GM10266 (cell line): Measurements from ENCODE around the gene CLCN4.

Source experiments
- DNase-seq: peaks from one replicate; pipeline ENCODE4 v3.0.0; 2012; ENCODE audit errors: extremely low spot score
- CTCF ChIP-seq: IDR thresholded peaks from 2 replicates; pipeline ENCODE4 v1.5.1; 2012; ENCODE audit warnings: mild to moderate bottlenecking, low read depth; ENCODE audit not compliant: control insufficient read depth, insufficient read depth; ENCODE audit errors: missing control alignments

Gene CLCN4

DNA sequence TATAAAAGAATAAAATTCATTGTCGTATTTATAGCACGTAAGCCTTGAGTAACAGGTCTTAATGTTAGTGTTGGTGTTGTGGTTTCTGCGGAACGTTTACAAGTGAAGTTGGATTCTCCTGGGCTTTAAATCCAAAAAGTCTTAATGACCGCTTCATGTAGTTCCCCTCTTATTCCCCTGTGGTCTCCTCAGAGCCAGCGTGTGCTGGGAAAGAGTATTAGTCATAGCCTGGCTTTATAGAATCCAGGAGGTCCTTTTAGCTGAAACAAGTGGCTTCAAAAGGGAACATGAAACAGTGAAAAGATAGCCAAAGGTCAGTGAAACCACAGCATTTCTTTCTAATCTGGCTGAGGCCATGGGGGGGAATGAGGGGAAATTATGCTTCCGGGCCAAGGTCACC lies 79.1 kb downstream of the CLCN4 start:
- DNase-seq, result no peak
- TF ChIP-seq CTCF, result no peak

DNA sequence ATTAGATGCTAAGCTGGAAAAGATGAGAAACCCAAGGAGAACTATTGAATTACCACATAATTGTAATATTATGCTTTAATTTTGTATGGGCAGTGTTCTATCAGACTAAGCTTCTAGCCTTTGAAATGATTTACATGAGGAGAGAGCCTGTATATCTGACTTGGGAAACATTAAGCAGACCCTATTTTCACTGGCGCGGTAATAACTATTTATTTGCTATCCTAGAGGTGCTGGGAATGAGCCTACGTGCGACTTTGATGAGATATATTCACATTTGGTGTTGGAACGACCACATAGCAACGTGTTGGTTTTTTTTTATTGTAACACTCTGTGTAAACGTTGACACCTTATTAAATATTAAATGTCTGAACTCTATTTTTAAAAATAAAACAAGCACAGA lies 80.5 kb downstream of the CLCN4 start:
- TF ChIP-seq CTCF, result no peak
- DNase-seq, result no peak

GRCh38 chrX:10239611-10240064 lies 82.9 kb downstream of the CLCN4 start:
- no peak for DNase-seq
- no peak for TF ChIP-seq CTCF

DNA sequence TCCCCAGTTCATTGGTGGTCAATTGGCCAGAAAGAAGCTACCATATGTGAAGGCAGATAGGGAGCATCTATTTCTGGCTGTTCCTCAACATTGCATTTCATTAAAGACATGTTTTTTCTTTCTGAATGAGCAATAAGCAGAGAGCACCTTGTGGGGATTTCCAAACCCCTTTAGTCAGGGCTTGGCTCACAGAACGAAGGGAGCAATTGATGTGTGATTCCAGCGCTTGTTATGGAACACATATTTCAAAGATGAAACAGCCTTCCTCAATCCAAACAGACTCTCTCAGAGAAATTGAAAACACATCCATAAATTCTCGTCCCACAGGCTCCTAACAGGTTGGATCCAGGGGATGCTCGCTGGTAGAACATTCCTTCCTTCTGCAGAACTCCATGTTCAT lies 84.1 kb downstream of the CLCN4 start:
- no peak for TF ChIP-seq CTCF
- DNase-seq, result no peak

DNA sequence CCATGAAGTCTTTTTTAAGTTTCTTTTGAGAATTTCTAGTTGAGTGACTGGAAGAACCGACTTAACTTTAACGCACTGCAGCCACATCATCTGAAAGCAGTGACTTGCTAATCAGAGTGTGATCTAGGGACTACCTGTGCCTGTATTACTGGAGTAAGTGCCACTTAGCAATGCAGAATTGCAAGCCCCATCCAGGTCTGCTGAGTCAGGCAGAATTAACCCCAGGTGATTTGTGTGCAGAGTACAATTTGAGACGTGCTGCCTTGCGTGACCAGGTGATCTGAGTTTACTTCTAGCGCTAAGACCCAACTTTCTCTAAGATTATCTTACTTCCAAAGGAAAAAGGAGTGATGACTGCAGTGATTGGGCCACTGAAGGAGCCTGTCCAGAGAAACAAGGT lies 85.3 kb downstream of the CLCN4 start:
- no peak for TF ChIP-seq CTCF
- DNase-seq, result no peak

- DNase-seq, result no peak
- no peak for TF ChIP-seq CTCF
These were observed 86.3 kb downstream of the CLCN4 start for GRCh38 chrX:10243106-10243505.

DNA sequence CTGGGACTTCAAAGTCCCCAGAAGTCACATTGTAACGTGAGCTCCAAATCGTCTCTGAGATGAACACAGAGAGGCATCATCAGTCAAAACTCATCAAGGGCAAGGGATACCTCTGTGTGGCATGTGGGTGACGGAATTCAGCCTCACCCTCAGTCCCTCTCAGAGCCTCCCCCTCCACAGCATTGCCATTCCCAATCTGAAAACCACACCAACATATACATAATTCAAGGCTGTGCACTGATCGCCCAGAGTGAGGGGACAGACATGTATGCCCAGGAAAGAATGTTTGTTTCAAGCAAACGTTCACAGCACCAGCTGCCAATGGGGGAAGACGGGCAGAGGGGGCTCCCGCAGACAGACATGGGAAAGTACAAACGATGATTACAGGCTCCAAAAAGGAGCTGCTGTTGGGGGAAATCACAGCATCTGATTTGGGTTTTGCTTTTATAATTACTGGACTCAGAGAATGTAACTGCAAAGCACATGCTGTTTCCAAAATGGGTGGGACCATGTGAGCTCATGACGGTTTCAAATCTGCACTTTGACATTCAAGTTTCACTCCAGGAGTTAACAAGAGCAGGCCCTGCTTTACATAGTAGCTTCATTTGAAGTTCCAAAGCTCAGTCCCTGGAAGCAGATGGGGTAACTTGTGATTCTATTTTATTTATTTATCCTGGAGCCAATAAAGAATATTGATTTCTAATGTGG lies 88.3 kb downstream of the CLCN4 start:
- DNase-seq, result no peak
- no peak for TF ChIP-seq CTCF
